ENCODE measurements around the gene MYO1B.

MYO1B gene

DNA sequence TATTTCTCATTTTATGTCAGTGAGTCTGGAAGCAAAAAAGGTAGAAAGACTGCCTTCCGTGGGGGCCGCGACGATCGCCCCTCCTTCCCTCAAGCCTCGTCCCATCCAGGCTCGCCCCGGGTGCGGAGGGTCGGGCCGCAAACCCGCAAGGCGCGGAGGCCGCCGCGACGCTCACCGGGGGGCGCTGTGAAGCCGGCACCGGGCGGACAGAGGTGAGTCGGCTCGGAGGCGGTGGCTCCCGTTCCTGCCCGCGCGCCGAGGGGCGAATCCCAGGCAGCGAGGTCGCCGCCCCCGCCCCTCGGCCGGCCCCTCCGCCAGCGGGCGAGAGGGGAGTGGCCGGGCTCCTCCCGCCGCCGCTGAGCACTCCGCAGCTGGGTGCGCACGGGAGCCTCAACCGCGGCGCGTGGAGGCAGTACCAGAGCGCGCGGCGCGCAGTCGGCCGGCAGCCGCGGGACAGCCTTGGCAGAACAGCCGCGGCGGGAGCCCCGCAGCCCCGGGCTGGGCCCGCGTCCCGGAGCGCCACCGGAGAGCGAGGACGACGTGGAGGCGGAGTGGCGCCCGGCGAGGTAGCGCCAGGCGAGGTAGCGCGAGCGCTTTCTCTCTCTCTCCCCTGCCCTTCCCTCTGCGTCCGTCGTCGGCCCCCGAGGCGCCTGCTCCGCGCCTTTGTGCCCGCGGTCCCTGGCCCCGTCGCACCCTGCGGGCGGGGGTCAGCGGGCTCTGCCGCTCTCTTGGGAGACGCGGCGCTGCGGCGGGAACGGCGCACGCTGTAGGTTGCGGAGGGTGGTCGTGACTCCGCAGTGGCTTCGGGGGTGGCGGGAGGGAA lies at the start of gene MYO1B:
TSS of gene MYO1B (plus strand) at position 359 of the 823 bp plus-strand sequence. CDS start 31,492 bp downstream, outside the sequence.
- DNase-seq (ENCODE audit: low spot score) = peak; percentile 22

DNA sequence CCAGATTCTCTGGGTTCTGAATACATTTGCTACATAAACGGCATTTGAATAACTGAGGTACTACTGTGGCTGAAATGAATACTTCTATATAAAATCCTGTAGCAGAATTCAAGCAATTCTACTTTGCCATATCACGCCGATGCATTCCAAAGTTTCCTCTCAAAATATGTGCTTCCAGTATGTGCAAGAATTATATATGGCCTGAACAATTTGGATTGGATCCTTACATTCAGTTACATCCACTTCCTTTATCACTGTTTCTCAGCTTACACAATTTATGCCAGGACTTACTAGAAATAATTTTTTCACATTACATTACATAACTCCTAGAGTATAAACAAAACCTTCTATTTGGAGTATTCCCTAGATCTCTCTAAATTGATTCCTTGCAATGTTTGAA lies 48.1 kb upstream of the MYO1B start:
- no peak for DNase-seq (ENCODE audit: low spot score)

DNA sequence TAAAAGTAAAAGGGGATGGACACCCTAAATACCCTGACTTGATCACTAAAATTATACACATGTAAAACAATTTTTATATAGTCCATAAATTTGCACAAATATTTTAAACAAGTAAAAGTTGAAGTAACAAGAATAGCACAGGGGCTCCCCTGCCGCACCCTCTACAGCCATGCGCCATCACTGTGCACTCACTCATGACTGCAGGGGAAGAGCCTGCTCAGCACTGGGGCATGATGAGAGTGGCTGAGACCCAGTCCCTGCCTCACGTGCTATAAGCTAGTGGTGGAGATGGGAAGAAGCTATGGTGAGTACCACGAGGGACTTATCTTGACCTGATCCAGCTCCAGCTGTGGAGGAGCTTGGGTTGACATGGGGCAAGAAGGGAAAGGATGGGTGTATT lies 46.9 kb upstream of the MYO1B start:
- DNase-seq (ENCODE audit: low spot score) = no peak

DNA sequence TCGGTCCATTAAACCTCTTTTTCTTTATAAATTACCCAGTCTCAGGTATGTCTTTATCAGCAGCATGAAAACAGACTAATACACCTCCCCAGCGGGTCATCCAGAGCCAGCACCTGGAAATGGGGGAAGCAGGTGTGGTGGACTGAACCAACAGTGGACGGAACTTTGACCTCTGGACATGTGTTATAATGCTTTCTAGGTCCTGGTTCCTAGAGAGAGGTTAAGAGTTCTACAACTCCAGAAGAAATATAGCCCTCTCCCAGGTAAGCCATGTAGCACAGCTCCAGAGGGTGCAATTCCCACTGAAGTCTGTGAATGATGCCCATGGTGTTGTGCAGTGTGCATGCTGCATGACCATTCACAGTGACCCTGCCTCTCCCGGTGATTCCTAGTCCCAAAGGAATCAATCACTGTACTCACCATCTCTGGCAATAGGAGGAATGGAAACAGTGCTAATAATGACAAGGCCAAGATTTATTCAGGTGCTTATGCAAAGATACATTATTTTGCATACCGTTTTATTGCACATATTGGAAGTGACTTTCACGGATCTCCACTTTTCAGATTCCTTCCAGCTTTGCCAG lies 45.2 kb upstream of the MYO1B start:
- DNase-seq (ENCODE audit: low spot score) = no peak

DNA sequence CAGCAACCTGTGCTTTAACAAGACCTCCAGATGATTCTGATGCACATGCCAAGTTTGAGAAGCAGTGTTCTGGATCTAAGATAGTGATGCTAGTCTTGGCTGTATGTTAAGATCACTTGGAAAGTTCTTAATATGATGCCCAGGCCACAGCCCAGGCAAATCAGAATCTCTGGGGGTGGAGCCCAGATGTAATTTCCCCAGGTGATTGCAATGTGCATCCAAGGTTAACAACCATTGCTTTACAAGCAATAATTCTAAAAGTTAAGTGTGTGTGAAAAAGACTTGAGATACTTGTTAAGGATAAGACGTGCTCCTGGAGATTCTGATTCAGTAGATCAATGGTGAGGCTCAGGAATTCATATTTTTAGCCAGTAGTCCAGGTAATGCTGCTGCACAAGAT lies 44.3 kb upstream of the MYO1B start:
- DNase-seq (ENCODE audit: low spot score) = no peak

DNA sequence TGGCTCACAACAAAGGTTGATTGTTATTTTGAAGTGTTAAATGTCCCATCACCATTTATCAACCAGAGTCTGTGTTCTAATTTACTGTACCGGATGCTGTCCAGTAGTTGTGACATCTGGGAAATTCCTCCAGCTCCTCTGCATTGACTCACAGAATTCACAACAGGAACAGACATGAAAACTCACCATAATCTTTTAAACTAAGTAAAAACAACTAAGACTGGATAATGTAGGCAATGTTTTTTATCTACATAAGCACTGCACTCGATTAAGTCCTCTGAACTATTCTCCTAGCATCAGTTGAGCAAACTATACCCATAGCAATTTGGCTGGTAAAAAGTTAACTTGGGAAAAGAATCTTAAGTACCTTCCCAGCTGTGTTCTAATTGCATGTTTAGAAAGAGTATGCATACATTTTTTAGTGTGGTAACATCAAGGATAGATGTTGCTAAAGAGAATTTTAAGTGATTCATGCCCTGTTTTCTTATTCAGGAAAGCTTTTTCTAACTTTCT lies 42.9 kb upstream of the MYO1B start:
- DNase-seq (ENCODE audit: low spot score) = no peak

DNA sequence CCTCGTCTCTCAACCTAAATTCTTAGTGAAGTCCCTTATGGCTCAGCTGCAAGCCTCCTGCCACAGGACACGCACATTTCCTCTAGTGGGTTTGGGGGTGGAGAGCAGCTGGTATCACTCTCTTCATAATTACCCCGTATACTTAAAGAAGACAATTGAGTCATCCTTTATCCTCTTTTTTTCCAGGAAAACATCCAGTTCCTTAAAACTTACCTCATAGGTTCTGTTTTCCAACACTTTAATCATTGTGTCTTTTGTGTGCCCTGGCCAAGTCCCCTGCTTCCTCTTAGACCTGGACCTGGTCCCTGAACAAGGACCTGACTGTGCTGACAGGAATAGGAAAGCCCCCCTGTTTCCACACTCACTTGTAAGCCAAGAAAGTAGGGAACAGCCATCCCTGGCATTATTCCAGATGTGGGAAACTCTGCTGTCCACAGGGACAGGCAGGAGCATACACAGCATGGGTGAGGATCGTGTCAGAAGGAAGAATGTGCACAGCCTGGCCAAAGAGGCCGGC lies 42.3 kb upstream of the MYO1B start:
- peak; percentile 32 for DNase-seq (ENCODE audit: low spot score)

DNA sequence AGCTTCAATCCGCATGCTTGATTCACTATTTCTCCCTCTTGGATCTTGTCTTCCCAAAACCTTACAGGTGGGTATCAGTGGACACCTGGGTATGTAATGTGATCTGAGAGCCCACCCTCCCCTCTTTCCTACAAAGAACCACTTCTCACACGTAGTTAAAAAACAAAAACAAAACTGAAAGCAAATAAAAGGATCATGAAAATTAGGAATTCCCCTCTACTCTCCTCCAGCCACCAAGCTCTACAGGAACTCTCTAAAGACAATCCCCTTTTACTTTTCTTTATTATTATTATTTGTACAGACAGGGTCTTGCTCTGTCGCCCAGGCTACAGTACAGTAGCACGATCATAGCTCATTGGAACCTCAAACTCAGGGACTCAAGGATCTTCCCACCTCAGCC lies 40.8 kb upstream of the MYO1B start:
- DNase-seq (ENCODE audit: low spot score) = peak; percentile 20

DNA sequence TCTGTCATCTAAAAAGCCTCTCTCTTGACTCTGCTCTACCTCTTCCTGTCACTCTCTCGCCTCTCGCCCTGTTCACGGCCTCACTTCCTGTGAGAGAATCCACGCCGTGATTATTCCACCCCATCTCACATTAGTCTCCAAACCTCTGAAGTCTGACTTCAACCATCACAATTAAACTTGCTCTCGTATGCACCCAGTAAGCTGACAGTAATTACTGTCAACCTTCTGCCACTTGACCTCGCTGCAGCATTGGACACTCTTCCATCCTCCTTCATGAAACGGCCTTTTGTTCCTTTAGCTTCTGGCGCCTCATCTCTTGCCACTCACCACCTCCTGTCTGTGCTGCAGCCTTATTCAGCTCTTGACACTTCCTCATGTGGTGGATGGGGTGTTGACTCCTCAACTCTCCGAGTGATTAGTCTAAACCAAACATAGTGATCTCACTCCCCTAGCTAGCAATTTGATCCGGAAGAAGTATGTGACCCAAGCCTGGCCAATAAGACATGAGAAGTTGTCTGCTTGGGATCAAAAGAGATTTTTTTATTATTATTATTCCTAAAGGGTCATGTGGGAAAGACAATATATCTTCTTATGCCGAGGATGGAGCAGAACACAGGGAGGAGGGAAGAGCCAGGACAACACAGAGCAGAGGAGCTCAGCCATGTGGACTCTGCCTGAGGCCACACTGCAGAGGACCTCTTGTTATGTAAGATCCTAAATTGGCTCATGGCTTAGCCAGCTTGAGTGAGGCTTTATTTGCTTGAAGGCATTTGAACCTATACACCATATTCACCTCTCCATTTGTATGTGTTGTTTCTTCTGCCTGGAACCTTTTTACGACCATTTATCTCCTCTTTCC lies 38.4 kb upstream of the MYO1B start:
- DNase-seq (ENCODE audit: low spot score) = peak; percentile 63

DNA sequence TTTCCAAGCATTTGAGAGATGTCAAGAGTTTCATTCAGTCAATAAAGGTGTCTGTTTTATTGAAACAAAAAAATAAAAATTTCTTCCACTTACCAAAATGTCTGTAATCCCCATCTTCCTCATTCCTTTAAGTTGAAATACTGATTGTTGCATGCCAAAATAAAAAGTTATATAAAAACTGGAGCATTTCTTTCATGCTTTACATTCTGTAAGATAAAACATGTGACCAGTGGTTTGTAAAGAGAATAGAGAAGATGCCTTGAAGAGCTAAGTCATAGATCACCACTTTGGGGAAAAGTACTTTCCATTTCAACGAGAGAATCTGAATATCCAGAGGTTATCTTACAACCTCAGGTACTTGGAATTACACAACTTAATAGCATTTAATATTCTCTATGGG lies 35.9 kb upstream of the MYO1B start:
- no peak for DNase-seq (ENCODE audit: low spot score)

DNA sequence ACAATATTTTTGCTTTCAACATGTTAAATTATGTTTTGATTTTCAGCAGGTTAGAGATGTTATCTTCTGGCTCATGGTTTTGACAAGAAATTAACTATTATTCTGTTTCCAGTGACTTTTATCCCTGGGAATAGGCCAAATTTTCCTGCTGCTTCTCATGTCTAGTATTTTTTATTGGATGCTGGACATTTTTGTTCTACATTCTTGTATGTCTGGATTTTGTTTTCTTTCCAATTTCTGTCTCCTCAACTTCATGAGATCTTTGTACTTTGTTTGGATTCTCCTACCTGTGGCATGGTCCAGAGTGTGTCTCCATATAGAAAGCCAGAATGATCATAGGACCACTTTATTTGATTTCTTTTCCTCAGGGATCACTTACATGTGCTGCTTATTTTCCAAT lies 33.1 kb upstream of the MYO1B start:
- DNase-seq (ENCODE audit: low spot score) = no peak

DNA sequence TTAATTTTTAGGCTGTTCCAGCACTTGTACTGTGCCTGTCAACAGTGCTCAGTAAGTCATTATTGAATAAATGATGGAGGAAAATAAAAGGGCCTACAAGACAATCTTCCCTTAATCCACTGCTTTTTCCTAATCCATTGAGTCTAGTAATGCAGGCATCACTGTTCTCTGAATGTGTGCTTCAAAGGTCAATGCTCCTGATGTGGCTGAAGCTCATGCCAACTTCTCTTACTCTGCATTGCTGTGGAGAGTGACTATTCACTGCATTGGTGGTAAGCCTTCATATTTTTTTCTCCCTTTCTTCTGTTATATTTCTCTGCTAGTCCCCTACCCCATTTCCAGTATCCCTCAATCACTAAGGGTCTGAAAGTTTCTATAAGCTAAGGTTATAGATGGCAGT lies 31.9 kb upstream of the MYO1B start:
- no peak for DNase-seq (ENCODE audit: low spot score)

DNA sequence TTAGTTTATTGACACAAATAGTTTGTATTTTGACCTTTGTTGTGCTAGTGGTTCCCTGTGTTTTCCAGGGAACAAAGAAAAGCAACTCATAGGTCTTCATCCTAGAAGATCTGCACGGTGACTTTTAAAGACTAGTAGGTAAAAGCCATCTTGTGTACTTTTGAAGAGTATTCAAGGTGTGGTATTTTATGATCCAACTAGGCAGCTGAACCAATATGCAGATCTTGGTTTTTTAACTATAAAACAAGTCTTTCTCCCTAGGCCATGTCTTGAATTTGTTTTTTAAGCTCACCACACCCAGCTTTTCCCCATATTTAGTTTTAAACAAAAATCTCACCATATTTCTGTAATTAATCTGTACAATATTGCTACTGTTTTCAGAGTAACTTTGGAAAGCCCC lies 30.0 kb upstream of the MYO1B start:
- DNase-seq (ENCODE audit: low spot score) = no peak

DNA sequence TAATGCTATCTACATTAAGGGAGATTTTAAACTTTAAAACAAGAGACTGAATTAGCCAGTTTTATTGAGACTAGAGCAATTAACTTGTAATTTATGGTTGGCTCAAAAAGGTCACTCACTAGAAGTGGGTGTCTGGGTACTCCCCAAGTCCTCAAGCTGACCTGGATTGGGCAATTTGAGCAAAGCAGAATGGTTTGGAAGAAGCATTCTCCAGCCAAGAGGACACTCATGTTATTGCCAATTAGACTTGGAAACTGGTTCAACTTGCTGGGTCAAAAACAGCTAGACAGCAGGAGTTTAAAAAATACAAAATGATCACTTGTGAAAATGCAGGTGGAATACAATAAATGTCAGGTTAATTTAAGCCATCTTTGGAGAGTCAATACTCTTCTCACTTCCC lies 29.5 kb upstream of the MYO1B start:
- DNase-seq (ENCODE audit: low spot score) = no peak

DNA sequence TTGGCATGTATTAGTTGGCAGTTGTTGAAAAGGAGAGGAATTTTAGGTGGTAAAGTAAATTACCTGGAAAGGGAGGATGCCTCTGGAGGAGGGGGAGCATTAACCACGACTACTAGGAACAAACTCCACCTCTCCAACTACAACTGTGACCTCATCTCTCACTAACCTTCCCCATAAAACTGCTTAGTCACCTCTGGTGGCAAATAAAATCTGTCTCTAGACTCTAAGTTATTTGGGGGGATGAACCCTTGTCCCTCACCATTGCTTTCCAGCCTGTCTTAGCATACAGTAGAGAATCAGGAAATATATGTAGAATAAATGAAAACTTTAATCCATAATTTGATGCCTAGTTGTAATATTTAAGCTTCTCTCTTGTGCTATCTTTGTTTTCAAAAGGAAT lies 27.6 kb upstream of the MYO1B start:
- no peak for DNase-seq (ENCODE audit: low spot score)

DNA sequence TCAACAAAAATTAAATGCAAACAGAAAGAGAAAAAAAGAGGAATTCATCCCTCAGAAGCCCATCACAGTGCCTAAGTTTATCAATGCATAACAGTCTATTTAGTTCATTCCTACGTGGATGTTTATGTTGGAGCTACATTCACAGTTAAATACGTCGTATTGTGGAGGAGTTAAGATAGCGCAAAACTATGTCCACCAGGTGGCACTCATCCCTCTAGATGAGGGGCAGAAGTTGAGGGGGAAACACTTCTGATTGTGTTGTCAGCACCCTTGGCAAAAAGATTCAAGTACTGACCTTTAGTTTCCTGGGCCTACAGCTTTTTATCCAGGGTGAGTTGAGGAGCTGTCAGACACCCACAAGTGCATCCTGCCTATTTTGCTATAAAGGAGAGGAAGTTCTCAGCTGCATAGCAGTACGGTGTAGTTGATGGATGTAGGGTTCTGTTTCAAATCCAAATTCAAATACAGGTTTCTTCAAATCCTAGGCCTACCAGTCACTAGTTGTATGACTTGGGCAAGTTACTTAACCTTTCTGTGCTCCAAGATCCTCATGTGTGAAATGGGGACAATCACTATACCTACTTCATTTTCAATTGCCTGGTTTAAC lies 26.8 kb upstream of the MYO1B start:
- DNase-seq (ENCODE audit: low spot score) = peak; percentile 28

DNA sequence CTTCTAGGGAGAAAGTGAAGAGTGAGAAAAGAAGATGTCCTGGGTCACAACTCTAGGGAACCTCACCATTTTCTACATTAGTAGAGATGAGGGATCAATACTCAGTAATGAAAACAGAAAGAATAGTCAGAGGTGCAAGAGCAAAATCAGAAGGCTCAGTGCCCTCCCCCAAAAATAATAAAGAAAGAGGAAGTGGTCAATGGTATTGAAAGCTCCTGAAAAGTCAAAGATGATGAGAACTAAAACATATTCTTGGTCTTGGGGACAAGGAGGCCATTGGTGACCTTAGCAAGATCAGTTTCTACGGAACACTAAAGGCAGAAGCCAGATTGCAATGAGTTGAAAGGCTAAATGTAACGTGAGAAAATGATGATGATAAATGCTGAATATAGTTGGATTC lies 24.5 kb upstream of the MYO1B start:
- no peak for DNase-seq (ENCODE audit: low spot score)

DNA sequence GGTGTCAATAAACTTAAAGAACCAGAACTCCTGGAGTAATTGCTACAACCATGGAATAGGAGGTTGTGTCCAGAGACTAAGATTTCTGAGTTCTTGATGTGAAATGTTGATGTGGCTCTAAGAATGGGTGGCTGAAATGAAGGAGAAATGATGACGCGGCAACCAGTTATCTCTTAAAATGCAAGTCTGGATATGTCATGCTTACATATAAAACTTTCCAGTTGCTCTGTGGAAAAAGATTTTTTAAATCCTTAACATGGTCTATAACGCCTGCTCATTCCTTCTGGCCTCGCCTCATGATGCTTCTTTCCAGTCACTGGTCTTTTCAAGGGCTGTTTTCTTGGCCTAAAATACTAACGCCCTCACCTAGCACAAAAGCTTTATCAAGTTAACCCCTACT lies 23.5 kb upstream of the MYO1B start:
- DNase-seq (ENCODE audit: low spot score) = no peak

DNA sequence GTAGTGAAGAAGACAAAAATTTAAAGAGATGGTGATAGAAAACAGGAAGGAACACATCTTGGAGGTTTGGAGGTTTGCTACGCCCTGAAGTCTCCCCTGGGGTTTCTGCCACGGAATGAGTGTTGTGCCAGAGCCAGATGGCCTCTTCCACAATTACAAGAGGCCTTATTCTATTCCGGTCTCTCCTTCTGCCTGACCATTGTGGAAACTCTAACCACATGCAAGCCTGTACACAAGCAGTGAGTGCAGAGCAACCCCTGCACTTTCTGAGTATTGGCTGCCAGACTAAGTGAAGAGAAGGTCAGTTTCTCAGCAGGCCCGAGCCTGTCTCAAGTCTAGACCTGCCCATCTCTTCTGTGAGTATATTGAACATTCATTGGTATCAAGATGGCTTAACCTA lies 22.7 kb upstream of the MYO1B start:
- DNase-seq (ENCODE audit: low spot score) = no peak

DNA sequence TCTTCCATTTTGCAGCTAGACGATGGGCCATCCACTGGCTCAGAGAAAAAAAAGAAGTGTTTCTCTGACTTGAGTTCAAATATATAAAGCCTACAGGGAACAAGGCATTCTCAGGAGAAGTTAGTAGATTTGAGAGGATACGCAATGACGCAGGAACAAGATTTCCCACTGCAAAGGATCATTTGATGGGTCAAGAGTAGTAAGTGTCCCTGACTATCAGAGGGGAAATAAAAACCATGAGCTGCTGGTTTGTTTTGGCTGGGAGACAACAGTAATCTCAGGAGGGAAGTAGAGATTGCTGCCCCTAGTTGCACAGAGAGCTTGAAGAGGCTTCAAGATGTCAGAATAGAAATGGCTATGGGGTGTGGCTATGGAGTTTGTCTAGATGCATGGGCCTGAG lies 22.3 kb upstream of the MYO1B start:
- no peak for DNase-seq (ENCODE audit: low spot score)

DNA sequence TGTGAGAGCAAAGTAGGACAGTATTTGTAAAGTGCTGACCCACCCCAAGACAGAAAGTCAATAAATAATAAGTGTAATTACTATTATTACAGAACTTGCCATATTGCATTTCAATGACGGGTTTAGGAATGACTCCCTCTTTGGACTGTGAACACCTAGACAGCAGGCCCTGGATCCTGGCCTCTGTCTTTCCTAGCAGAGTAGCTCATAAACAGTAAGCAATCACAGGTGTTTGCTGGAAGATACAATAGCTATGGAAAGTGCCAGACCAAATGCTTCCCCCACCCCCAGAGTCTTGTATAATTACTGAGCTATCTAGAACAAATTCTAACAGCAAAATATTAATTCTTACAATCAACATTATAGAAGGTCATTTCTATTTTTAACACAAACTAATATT lies 20.1 kb upstream of the MYO1B start:
- DNase-seq (ENCODE audit: low spot score) = no peak

DNA sequence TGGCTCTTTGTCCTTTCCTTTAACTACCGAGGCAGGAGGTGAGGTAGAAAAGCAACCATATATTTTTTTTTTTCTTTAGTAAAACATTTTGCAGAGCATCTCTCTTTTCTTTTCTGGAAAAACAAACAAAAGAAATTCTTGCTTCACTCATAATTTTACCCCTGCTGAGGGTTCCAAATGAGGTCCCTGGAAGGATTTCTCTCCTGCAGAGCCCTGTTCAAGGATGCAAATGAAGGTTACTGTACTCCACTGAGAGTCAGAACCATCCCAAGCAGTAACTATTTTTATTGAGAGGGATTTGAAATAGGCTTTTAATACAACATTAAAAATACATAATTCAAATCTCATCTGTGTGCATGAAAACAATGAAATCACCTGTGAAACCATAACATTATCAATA lies 19.5 kb upstream of the MYO1B start:
- no peak for DNase-seq (ENCODE audit: low spot score)

Data from CD4-positive, alpha-beta T cell treated with Interleukin-15 for 4 hours (primary cell).